Vagina (tissue), 2 donors: ENCODE measurements around the gene ZBTB5. TPM values are rescaled to one million over a fixed set of nuclear protein-coding genes. Genes with fewer than 3 reads are reported as not detected.

Experiments used
- DNase-seq, 2 donors: peaks; one replicate each; pipeline ENCODE4 v3.0.0-alpha.2; 2017; ENCODE audit errors: extremely low spot score in 2 of 2
- H3K27ac ChIP-seq: fragments of 200-600 bp; sonication (generic); one replicate; pipeline ENCODE4 v1.5.1; 2019
- H3K27me3 ChIP-seq: fragments of 200-600 bp; sonication (generic); one replicate; pipeline ENCODE4 v1.5.1; 2019
- H3K36me3 ChIP-seq, 2 donors: fragments of 200-600 bp; sonication (generic); one replicate each; pipeline ENCODE4 v1.5.1; 2017 to 2019
- H3K4me1 ChIP-seq: fragments of 200-600 bp; sonication (generic); one replicate; pipeline ENCODE4 v1.5.1; 2019
- H3K4me3 ChIP-seq, 2 donors: fragments of 200-600 bp; sonication (generic); 1 replicate in 1 of 2; 2 replicates in 1 of 2; pipeline ENCODE4 v1.5.1; 2016 to 2019
- H3K9me3 ChIP-seq: fragments of 200-600 bp; sonication (generic); one replicate; pipeline ENCODE4 v1.5.1; 2019
- POLR2A ChIP-seq, 2 donors: fragments of 450-650 bp; IDR thresholded peaks; one replicate each; pipeline ENCODE4 v1.6.1; 2017; ENCODE audit warnings: antibody characterized with exemption in 2 of 2, mild to moderate bottlenecking in 2 of 2, moderate library complexity in 2 of 2
- POLR2AphosphoS5 ChIP-seq, 2 donors: sonication (generic); formaldehyde crosslinking; IDR thresholded peaks; one replicate each; pipeline ENCODE4 v1.9.0; 2017; ENCODE audit warnings: antibody characterized with exemption in 2 of 2, mild to moderate bottlenecking in 2 of 2, low read depth in 1 of 2; ENCODE audit not compliant: insufficient read depth in 1 of 2
- intact Hi-C: fragments of 100-400 bp; cut with DNase I; formaldehyde crosslinking; loops from one replicate; pipeline ENCODE4 v1.15.1; 2023
- total RNA-seq: library from RNA; depleted of rRNA; stranded (reverse); fragments of >200 nt; gene quantifications from one replicate; pipeline ENCODE4 v1.2.3, GENCODE V29; 2016
- TF ChIP-seq, protein P1 (sequence below), 3 experiments: fragments of 450-650 bp in 2 of 3; fragments of 200-600 bp in 1 of 3; sonication (generic) in 1 of 3; IDR thresholded peaks; one replicate each; pipeline ENCODE4 v1.5.1; 2017 to 2019; ENCODE audit warnings: antibody characterized with exemption in 3 of 3, mild to moderate bottlenecking in 2 of 3, moderate library complexity in 2 of 3

The ZBTB5 gene
- total RNA-seq, 1 donor from 2014 or later, result 17.9 TPM

DNA sequence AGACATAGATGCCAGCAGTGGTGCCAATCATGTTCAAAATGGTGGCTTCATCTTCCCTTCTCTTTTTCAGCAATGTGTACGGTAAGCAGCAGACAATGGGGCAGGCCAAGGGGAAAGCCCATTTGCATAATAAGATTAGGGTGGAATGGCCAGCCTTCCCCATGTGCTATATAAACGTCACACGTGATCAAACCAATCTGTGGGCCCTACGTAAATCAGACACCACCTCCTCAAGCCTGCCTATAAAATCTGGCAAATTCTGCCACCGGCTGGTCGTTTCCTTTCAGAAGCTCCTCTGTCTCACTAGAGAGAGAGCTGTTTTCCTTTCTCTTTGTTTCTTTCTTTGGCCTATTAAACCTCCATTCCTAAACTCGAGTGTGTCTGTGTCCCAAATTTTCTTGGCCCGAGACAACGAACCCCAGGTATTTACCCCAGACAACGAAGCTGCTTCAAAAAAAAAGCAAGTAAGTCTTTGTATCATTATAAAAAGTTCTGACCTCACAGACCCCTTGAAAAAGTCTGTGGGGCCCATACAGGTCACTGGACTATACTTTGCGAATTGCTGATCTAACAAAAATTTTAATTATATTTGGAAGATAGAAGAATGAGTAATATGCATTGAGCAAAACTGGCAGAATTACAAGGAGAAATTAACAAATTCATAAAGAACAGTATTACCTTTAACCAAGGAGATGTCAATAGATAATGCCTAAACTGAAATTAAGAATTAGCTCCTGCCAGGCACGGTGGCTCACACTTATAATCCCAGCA lies 15.2 kb downstream of the ZBTB5 start:
- Histone ChIP-seq H3K4me1 (peaks cover 18% of the 10 kb centered on the region), H3K4me3 (no peak overlapping the region), H3K27me3 (no peaks in the 10 kb centered on the region), H3K36me3 (no peaks in the 10 kb centered on the region), H3K9me3 (no peaks in the 10 kb centered on the region), H3K27ac (no peak overlapping the region)
- TF ChIP-seq, protein P1, sequence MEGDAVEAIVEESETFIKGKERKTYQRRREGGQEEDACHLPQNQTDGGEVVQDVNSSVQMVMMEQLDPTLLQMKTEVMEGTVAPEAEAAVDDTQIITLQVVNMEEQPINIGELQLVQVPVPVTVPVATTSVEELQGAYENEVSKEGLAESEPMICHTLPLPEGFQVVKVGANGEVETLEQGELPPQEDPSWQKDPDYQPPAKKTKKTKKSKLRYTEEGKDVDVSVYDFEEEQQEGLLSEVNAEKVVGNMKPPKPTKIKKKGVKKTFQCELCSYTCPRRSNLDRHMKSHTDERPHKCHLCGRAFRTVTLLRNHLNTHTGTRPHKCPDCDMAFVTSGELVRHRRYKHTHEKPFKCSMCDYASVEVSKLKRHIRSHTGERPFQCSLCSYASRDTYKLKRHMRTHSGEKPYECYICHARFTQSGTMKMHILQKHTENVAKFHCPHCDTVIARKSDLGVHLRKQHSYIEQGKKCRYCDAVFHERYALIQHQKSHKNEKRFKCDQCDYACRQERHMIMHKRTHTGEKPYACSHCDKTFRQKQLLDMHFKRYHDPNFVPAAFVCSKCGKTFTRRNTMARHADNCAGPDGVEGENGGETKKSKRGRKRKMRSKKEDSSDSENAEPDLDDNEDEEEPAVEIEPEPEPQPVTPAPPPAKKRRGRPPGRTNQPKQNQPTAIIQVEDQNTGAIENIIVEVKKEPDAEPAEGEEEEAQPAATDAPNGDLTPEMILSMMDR (IDR thresholded peaks at IDR 0.05), result no peak
- TF ChIP-seq POLR2A (IDR thresholded peaks at IDR 0.05) (no peak), POLR2AphosphoS5 (IDR thresholded peaks at IDR 0.05; ENCODE audit: insufficient read depth in 1 of 2, low read depth in 1 of 2) (no peak)
- DNase-seq, result no peak
- intact Hi-C loops, result no loop called here

DNA sequence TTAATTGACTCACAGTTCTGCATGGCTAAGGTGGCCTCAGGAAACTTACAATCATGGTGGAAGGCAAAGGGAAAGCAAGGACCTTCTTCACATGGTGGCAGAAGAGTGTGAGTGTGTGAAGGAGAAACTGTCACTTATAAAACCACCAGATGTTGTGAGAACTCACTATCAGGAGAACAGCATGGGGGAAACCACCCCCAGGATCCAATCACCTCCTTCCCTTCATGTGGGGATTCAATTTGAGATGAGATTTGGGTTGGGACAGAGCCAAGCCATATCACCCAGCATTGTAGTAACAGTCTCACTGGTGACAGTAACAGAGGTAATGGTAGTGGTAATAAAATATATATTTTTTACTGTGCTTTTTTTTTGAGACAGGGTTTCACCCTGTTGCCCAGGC lies 18.1 kb downstream of the ZBTB5 start:
- TF ChIP-seq POLR2A (IDR thresholded peaks at IDR 0.05) (no peak), POLR2AphosphoS5 (IDR thresholded peaks at IDR 0.05; ENCODE audit: insufficient read depth in 1 of 2, low read depth in 1 of 2) (no peak)
- TF ChIP-seq, protein P1 (IDR thresholded peaks at IDR 0.05), result no peak
- intact Hi-C loops, result no loop called here
- no peaks in the 10 kb centered on the region for H3K27me3 ChIP-seq
- H3K36me3 ChIP-seq, result peaks cover 0 to 5% of the 10 kb centered on the region in 2 donors
- no peak for DNase-seq
- H3K27ac ChIP-seq, result no peak overlapping the region
- no peak overlapping the region for H3K4me3 ChIP-seq
- H3K4me1 ChIP-seq, result peaks cover 7% of the 10 kb centered on the region
- no peaks in the 10 kb centered on the region for H3K9me3 ChIP-seq

DNA sequence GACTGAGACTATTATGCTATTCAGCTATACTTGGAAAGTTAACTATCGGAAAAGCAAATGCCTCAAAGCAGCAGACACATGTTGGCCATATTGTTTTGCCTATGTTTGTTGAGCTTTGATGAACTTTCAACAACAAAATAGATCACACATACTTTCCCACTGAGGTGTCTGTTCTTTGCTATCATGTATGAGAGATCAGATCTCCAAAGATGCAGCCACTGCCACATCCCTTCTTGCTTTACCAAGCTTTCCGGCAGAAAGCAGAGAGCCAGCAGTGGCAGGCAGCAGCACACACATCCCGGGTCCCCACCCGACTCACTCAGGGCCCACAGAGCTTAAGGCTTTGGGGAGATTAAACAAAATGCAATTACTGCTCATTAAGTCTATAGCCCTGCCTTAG lies 18.8 kb downstream of the ZBTB5 start:
- H3K4me3 ChIP-seq, result no peak overlapping the region
- H3K27ac ChIP-seq, result no peak overlapping the region
- TF ChIP-seq, protein P1 (IDR thresholded peaks at IDR 0.05), result no peak
- TF ChIP-seq POLR2AphosphoS5 (IDR thresholded peaks at IDR 0.05; ENCODE audit: insufficient read depth in 1 of 2, low read depth in 1 of 2), result no peak
- TF ChIP-seq POLR2A (IDR thresholded peaks at IDR 0.05), result no peak
- peaks cover 0 to 12% of the 10 kb centered on the region in 2 donors for H3K36me3 ChIP-seq
- H3K27me3 ChIP-seq, result no peaks in the 10 kb centered on the region
- H3K4me1 ChIP-seq, result peaks cover under 1% of the 10 kb centered on the region
- no peaks in the 10 kb centered on the region for H3K9me3 ChIP-seq
- intact Hi-C loops, result no loop called here
- no peak for DNase-seq

DNA sequence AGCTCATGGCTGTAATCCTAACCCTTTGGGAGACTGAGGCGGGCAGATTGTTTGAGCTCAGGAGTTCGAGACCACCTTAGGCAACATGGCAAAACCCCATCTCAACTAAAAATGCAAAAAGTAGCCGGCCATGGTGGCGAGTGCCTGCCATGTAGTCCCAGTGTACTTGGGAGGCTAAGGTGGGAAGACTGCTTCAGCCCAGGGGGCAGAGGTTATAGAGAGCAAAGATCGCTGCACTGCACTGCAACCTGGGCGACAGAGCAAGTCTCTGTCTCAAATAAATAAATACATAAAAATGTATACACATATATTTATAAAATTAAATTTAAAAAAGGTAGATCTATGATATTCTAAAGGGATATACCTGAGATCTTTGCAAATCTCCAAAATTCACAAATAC lies 19.4 kb downstream of the ZBTB5 start:
- intact Hi-C loops, result no loop called here
- Histone ChIP-seq H3K27ac (no peak overlapping the region), H3K4me3 (no peak overlapping the region), H3K9me3 (no peaks in the 10 kb centered on the region), H3K36me3 (peaks cover 0 to 18% of the 10 kb centered on the region in 2 donors), H3K4me1 (no peaks in the 10 kb centered on the region), H3K27me3 (no peaks in the 10 kb centered on the region)
- TF ChIP-seq, protein P1 (IDR thresholded peaks at IDR 0.05), result no peak
- TF ChIP-seq POLR2AphosphoS5 (IDR thresholded peaks at IDR 0.05; ENCODE audit: insufficient read depth in 1 of 2, low read depth in 1 of 2), result no peak
- TF ChIP-seq POLR2A (IDR thresholded peaks at IDR 0.05), result no peak
- DNase-seq, result no peak

DNA sequence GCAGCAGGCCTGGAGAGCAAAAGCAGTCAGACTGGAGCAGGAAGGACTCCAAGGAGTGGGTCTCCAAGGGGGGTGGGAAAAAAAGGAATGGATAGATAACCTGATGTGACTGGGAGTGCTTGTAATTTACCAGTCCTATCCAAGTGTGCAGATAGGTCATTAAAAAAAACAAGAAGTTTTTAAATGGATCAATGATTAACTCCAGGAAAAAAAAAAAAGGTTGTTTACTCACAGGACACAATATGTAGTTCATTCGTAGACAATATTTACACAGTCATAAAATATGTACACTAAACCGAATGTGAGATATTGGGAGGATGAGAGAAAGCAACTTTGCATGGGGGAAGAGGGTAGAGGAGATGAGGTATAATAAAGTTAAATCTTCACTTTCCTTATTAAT lies 20.4 kb downstream of the ZBTB5 start:
- Histone ChIP-seq H3K9me3 (no peaks in the 10 kb centered on the region), H3K27me3 (no peaks in the 10 kb centered on the region), H3K36me3 (peaks cover 0 to 27% of the 10 kb centered on the region in 2 donors), H3K4me3 (no peak overlapping the region), H3K4me1 (no peaks in the 10 kb centered on the region), H3K27ac (no peak overlapping the region)
- DNase-seq, result no peak
- intact Hi-C loops, result no loop called here
- TF ChIP-seq POLR2A (IDR thresholded peaks at IDR 0.05), result no peak
- TF ChIP-seq POLR2AphosphoS5 (IDR thresholded peaks at IDR 0.05; ENCODE audit: insufficient read depth in 1 of 2, low read depth in 1 of 2), result no peak
- TF ChIP-seq, protein P1 (IDR thresholded peaks at IDR 0.05), result no peak
